ACHN (cell line): ENCODE results near the gene CEP131.
"Not testable (repeated sequence)": the region's sequence is repeated elsewhere in the genome, so short reads cannot be mapped to it uniquely, and the experiment has no call there.

Experiments used
- DNase-seq: peaks from one replicate; pipeline ENCODE4 v3.0.0-alpha.2; 2015
- in situ Hi-C: cut with HindIII; loops from 2 replicates; pipeline ENCODE4 v1.10.0; 2017; ENCODE audit warnings: low sequenced_read_pairs, low pct_ligation_motif_present, low pct_unique_long_range_greater_than_20kb

Gene CEP131

DNA sequence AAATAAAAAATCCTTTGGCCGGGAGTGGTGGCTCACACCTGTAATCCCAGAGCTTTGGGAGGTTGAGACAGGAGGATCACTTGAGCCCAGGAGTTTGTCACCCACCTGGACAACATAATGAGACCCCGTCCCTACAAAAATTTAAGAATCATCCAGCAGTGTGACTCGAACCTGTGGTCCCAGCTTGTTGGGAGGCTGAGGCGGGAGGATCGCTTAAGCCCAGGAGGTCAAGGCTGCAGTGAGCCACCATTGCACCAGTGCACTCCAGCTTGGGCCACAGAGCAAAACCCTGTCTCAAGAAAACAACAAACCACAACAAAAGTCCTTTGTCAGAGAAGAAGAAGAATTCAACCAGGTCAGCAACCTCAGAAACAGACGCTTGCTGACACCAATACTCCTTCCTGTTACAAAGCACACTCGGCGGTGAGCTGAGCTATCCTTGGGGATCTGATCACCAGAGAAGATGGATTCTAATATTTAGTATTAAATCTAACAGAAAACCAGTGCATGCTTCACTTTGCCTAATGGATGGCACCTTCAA lies 70.4 kb downstream of the CEP131 start:
- no peak for DNase-seq
- in situ Hi-C loops: no loop called here

DNA sequence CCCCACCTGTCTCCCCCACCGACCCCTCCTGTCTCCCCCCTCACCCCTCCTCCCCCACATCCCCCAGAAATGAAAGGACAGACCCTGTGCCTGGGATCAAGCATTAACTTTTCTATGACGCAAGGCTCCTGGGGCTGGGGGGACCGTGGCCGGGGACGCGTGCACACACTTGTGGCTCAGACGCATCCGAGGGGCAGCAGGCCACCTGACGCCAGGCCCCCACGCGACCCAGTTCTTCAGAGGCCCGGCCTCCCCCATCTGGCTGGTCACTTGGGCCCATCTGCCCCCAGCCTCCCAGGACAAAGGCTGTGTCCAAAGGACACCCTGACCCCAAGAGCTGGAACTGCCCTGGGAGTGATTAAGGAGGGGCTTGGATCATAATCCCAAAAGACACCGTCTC lies 71.5 kb downstream of the CEP131 start:
- no peak for DNase-seq
- in situ Hi-C loops: no loop called here

DNA sequence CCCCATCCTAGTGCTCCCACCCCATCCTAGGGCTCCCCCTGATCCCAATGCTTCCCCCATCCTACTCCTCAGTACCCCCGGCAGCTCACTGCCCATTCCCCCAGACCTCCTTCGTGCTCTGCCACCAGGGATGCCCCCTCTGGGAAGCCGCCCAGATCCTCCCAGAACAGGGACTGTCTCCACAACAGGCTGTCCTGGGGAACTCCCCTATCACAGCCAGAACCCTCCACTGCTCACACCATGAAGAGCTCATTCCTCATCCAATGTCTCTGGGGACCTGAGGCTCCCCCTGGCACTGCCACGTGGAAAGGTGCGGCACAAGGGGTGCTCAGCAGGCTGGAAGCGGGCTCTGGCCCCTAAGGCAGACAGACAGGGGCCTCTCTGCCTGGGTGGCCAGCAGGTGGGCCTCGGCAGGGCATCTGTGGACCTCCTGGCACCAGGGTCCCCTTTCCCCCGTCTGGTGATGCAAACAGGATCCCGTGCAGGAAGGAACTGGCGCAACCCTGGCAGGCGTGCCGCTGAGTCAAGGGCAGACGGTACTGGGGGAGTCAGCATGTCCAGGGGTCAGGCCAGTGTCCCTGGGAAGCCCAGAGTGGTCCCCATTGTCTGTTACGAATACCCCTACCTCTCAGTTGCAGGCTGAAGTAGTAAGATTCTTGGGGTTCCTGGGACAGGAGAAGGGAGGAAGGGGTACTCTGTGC lies 72.2 kb downstream of the CEP131 start:
- in situ Hi-C loops: no loop called here
- DNase-seq: no peak

DNA sequence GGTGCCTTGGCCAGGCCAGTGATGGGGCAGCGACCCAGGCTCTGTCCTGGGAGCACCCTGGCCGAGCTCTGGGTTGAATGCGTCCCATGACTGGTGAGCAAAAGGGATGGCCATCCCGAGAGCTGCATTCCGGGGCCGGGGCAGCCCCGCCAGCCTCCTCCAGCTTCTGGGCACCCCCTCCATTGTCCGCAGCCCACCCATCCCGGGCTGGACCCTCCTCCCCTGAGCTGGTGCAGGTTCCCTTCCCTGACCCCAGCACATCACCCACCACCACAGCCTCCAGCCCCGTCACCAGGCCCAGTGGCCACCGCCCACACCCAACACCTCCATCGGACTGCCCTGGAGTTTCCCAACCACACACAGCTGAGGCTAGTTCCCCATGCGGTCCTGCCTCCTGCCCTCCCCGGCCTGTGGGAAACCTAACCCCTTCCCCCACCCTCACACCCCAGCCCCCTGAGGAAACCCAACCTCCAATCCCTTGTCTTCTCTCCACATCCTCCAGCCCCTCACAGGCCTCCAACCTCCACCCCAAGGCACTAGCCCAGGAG lies 73.7 kb downstream of the CEP131 start:
- no peak for DNase-seq
- in situ Hi-C loops: no loop called here

DNA sequence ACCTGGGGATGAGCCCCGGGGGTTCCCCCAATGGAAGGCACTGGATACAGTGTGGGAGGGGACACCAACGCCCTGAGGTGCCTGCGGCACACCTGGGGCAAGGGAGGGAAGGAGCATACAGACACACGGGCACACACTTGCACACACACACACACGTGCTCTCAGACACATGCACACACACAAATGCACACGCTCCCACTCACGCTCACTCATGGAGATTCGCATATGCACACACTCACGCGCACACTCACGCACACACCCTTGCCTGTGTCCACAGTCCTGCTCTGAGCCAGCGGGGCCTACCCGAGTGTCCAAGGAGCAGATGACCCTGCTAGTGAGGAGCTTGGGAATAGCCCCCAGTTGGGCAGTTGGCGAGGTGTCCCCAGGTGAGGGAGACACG lies 74.2 kb downstream of the CEP131 start:
- no peak for DNase-seq
- in situ Hi-C loops: no loop called here

DNA sequence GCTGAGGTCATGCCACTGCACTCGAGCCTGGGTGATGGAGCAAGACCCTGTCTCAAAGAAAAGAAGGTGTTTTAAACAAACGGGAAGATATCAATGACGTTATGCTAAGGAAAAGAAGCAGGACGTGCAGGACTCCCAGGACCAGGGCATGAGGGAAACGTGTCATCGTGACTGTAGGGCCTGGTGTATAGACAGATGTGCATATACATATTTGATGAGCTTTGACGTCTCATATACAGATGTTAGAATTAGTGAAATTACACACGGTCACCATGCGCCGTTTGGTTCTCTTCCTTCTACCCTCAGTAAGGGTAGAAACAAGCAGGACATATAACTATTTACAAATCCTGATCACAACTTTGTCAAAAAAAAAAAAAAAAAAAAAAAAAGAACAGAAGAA lies 75.1 kb downstream of the CEP131 start:
- no peak for DNase-seq
- in situ Hi-C loops: no loop called here

DNA sequence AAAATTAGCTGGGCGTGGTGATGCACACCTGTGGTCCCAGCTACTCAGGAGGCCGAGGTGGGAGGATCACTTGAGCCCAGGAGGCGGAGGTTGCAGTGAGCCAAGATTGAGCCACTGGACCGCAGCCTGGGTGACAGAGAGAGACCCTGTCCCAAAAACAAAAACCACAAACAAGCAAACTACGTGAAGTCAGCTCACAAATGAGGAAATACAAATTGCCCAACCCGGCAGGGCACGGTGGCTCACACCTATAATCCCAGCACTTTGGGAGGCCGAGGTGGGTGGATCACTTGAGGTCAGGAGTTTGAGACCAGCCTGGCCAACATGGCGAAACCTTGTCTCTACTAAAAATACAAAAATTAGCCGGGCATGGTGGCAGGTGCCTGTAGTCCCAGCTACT lies 76.6 kb downstream of the CEP131 start:
- DNase-seq: not testable (repeated sequence)

DNA sequence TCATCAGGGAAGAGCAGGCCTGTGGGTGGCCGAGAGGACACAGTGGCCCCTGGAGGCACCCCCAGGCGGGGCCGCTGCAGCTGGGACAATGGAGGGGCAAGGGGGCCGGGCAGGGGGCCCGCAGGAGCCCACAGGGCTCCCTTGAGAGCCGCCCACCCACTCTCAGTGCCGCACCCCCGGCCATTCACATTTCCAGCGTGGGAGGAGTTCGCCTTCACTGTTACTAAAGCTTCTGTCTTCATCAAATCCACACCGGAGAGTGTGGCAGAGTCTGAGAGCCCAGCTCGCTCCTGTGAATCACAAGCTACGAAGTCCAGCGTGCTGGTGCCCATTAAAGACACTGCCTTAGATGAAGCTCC lies 78.4 kb downstream of the CEP131 start:
- no peak for DNase-seq
- in situ Hi-C loops: no loop called here

More for the DNA sequence above, 76.6 kb downstream of the CEP131 start:
- in situ Hi-C loops: not testable (repeated sequence)

DNA sequence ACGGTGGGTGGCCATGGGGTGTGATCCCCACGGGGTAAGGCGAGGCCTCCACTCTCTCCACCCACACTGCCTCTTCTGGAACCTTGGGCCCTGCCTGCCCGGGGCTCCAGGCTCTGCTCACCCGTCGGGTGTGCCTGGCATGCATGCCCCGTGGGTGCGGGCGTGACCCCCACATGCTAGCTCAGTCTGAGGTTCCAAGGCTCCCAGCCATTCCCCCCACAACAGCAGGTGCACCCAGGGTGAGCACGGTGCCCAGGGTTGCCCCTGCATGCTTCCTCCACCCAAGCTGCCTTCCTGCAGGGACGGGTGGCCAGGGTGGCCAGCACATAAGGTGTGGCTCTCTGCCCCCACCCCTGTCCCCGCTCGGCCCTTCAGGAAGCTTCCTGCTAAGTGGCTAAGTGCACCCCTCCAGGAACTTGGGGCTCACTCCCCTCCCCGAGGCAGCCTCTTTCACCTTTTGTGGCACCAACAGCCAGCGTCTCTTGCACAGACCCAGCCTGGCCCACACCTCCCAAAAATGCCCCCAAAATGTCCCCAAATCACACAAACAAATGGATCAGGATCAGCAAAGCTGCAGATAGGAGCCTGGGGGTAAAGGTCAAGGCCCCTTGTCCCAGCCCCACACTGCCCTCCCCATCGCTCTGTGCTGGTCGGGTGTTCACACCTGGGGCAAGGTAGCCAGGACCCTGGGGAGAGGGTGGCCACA lies 78.9 kb downstream of the CEP131 start:
- DNase-seq: no peak
- in situ Hi-C loops: no loop called here

DNA sequence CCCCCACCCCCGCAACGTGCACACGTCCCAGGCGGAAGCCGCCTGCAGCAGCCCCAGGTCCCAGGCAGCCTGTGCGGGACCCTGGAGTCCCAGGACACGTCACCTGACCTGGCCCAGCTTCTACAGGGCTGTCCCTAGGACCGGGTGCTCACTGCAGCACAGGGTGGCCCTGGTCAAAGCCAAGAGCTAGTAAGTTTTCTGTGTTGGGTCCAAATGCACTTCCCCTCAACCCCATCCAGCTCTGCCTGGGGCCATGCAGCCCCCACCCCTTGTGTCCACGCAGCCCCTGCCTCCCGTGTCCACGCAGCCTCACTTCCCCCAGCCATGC lies 79.6 kb downstream of the CEP131 start:
- DNase-seq: no peak
- in situ Hi-C loops: no loop called here

DNA sequence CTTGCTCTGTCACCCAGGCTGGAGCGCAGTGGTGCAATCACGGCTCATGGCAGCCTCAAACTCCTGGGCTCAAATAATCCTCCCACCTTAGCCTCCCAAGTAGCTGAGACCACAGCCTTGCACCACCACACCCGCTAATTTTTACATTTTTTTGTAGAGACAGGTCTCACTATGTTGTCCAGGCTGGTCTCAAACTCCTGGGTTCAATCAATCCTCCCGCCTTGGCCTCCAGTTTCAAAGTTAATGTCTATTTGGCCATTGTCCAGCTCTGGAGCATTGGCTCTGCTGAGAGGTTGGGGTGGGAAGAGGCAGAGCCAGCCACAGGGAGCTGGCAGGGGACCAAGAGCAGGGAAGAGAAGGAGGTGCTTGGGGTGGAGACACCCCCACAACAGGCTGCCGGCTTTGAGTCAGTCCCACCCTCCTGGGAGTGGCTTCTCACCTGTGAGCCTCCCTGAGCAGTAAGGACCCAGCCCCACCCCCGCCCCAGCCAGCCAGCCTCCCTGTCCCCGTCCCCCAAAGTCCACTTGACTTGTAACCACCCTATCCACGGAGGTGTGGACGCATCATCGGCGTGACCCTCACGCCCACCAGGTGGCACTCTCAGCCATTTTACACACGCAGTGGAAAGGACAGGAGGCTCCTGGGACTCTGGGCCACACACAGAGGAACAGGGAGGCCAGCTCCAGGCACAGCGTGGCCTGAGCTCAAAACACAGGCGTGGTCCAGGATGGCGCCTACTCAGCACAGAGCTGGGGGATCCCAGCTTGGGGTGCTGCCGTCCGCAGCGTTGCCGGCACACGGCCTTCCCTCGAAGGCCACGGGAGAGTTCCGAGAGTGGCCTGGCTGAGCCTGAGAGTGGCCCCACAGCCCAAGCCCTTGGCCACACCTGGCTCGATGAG lies 80.2 kb downstream of the CEP131 start:
- in situ Hi-C loops: no loop called here
- peak; percentile 77 for DNase-seq

DNA sequence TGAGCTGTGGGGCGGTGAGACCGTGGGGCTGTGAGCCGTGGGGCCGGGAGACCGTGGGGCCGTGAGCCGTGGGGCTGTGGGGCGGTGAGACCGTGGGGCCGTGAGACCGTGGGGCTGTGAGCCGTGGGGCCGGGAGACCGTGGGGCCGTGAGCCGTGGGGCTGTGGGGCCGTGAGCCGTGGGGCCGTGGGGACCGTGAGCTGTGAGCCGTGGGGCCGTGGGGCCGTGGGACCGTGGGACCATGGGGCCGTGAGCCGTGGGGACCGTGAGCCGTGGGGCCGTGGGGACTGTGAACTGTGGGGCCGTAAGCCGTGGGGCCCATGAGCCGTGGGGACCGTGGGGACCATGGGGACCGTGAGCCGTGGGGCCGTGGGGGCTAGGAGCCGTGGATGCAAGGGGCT lies 82.1 kb downstream of the CEP131 start:
- no peak for DNase-seq
- in situ Hi-C loops: no loop called here

DNA sequence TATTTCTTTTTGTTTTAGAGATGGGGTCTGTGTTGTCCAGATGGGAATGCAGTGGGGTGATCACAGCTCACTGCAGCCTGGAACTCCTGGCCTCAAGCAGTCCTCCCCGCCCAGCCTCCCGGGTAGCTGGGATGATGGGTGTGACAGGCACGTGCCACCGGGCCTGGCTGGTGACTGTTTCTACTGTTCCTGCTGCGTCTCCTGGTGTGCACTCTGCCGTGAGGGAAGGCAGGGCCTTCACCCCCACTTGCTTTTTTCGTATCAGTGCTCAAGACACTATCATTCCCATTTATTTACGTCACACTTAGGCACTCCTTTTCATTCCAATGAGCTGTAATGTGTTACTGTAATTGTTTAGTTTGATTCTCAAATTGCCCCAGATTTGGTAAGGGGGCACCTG lies 82.7 kb downstream of the CEP131 start:
- DNase-seq: no peak
- in situ Hi-C loops: no loop called here
